GM19372 (cell line): ENCODE results near the gene TWIST2.

Experiments
- ATAC-seq: cut with Tn5 transposase; IDR thresholded peaks from one replicate; pipeline ENCODE4 v1.9.1; 2021; ENCODE audit warnings: mild to moderate bottlenecking, low read depth, moderate library complexity; ENCODE audit not compliant: unreplicated experiment

TWIST2 gene

GRCh38 chr2:238936162-238937052 is 88.5 kb downstream of the TWIST2 start:
- no peak for ATAC-seq

- no peak for ATAC-seq
Observed at GRCh38 chr2:238938003-238938400, 90.1 kb downstream of the TWIST2 start.

GRCh38 chr2:238938401-238939055 is 90.6 kb downstream of the TWIST2 start:
- ATAC-seq = no peak

GRCh38 chr2:238939074-238939473 is 91.2 kb downstream of the TWIST2 start:
- ATAC-seq = no peak

- no peak for ATAC-seq
Observed at GRCh38 chr2:238939521-238940403, 91.9 kb downstream of the TWIST2 start.

GRCh38 chr2:238940806-238941205 is 92.9 kb downstream of the TWIST2 start:
- no peak for ATAC-seq

- ATAC-seq = no peak
Observed at GRCh38 chr2:238941262-238941792, 93.4 kb downstream of the TWIST2 start.

GRCh38 chr2:238942080-238942725 is 94.3 kb downstream of the TWIST2 start:
- no peak for ATAC-seq

- no peak for ATAC-seq
Observed at GRCh38 chr2:238942726-238943300, 94.9 kb downstream of the TWIST2 start.

- ATAC-seq = no peak
Observed at GRCh38 chr2:238943338-238944067, 95.6 kb downstream of the TWIST2 start.

GRCh38 chr2:238945433-238946150 is 97.7 kb downstream of the TWIST2 start:
- no peak for ATAC-seq

GRCh38 chr2:238946318-238947242 is 98.7 kb downstream of the TWIST2 start:
- ATAC-seq = no peak

- ATAC-seq = no peak
Observed at GRCh38 chr2:238947243-238947760, 99.4 kb downstream of the TWIST2 start.

GRCh38 chr2:238947920-238948710 is 100.2 kb downstream of the TWIST2 start:
- ATAC-seq = no peak

- no peak for ATAC-seq
Observed at GRCh38 chr2:238948765-238949641, 101.1 kb downstream of the TWIST2 start.
